Ramos (cell line): ENCODE data around the gene C13orf46.

Experiments used
- in situ Hi-C: fragments of 300-500 bp; cut with MboI; formaldehyde crosslinking; loops from one replicate; pipeline ENCODE4 v1.14.3; 2022; ENCODE audit warnings: low sequenced_read_pairs; ENCODE audit not compliant: unreplicated experiment

Gene C13orf46

GRCh38 chr13:113928685-113929627, 44.9 kb downstream of the C13orf46 start:
- in situ Hi-C loops, result no loop called here

- in situ Hi-C loops, result no loop called here
Observed at GRCh38 chr13:113927661-113928581, 46.0 kb downstream of the C13orf46 start.

DNA sequence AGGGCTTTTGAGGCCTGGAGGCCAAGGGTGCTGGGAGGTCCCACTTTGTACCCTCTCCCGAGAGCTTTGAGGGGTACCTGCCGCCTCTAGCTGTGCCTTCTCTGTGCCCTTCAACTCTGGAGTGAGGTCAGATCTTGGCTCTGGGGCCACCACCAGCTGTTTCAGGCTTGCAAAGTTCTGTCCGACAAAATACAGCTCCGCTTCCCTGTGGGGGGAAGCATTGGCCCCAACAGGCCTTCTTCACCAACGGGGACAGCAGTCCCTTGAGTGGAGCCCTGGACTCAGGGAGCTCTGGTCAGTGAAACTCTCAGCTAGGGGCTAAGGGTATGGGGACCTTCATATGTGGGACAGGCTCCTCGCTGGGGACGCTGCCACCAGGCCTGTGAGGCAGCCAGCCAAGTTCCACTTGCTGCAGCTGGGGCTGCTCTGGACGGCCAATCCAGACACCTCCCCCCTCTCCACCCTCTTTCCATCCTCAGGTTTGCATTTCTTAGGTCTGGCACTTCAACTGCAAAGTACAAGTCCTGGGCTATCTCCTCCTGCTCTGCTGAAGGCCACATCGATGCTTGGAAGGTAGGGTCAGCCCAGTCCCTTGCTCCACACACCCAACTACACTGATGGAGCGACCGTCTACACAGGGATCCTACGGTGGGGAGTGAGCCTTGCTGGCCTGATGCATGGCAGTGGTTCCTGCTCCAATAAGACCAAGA, 46.8 kb downstream of the C13orf46 start:
- in situ Hi-C loops, result no loop called here

DNA sequence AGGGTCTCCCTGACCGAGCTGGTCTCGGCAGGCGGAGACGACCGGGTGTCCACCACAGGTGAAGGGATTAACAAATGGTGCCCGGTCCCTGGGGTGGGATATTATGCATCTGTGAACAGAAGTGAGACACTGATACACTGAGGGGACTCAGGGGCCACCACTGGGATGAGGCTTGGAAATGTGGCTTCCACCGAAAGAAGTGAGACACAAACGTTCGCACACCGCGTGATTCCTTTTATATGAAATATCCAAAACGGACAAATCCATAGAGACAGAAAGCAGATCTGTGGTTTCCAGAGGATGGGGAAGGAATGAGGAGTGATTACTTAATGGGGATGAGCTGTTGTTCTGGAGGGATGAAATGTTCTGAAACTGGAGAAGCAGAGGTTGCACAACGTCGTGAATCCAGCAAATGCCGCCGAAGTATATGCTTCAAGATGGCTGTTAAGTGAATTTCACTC, 47.5 kb downstream of the C13orf46 start:
- in situ Hi-C loops, result no loop called here

DNA sequence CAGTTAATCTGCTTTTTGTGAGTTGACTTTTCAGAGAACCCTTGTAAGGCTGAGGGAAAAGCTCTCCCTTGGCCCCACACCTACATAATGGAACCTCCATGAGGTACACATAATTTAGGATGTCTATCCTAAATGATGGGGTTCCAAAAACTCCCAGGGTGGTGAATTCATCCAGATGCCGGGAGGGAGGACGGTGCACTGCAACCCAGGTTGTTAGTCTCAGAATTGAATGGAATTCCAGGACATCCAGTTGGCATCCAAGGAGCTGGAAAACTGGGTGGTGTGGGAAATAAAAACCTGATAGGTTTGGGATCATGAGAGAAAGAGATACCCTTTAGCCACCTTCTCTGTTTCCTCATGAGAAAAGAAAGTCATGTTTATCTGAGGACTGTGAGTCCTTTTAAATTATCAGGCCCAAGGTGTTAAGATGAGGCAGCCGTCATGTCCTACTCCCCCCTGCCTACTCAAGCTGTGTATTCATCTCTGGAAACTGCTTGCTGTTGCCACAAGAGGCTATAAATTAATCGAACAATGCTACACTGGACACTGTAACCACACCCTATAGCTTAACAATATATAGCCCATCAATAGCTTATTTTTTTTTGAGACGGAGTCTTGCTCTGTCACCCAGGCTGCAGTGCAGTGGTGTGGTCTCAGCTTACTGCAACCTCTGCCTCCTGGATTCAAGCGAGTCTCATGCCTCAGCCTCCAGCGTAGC, 49.5 kb downstream of the C13orf46 start:
- in situ Hi-C loops, result no loop called here

- in situ Hi-C loops, result no loop called here
Observed at GRCh38 chr13:113923376-113924063, 50.4 kb downstream of the C13orf46 start.

DNA sequence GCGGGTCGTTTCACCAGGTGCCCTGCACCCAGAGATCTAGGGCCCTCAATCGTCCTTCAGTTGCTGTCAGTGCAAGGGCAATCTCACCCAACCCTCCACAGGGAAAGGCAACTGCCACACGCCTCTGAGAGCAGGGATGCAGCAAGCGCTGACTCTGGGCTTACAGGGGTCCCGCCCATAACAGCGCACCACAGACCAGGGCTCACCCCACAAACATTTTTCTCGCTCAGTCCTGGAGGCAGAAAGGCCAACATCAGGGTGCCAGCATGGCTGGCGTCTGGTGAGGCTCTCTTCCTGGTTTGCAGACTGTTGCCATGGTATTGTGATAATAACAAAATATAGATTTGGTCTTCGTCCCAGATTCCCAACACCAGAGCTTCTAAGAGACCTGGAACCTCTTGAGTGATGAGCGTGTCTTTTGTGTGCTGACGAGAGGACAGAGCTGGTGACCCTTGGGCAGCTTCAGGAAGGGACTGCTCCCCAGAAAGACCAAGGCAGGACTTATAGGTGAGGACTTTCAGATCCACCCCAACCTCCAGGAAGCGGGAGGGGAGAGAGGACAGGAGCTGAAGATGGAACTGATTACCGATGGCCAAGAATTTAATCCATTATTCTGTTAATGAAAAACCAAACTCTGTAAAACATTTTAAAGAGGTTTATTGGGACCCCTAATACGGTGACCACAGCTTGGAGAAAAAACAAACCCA, 51.3 kb downstream of the C13orf46 start:
- in situ Hi-C loops, result no loop called here

GRCh38 chr13:113921763-113922162, 52.1 kb downstream of the C13orf46 start:
- in situ Hi-C loops, result no loop called here

DNA sequence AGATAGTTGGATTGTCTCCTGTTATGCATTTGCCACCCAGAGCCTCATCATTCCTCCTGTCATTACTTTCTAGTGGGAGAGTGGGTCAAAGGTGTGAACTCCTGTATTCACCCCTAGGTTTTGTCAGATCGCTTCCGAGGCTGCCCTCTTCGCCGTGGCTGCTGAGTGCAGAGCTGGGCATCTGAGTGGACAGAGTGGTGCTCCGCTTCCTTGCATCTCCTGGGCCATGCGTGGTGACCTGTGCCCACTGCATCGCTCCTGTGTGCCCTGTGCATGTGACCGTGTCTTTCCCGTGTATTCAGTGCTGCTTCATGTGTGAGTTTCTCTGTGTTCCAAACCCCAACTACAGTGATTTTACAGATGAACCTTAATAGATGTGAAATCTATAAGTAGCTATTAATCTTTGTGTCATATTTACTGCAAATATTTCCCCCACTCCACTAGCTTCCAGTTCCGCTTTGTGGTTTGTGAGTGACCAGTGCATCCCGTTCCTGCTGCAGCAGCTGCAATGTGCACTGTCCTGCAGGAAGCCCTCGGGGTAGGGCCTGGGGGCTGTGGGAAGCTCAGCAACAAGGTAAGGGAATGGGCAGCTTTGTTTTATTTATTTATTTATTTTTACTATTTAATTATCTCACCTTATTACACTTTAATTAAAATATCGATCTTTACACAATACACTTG, 53.1 kb downstream of the C13orf46 start:
- in situ Hi-C loops, result no loop called here

- in situ Hi-C loops, result no loop called here
Observed at GRCh38 chr13:113919761-113920559, 53.9 kb downstream of the C13orf46 start.

- in situ Hi-C loops, result no loop called here
Observed at GRCh38 chr13:113918981-113919701, 54.7 kb downstream of the C13orf46 start.

GRCh38 chr13:113918580-113918979, 55.3 kb downstream of the C13orf46 start:
- in situ Hi-C loops, result no loop called here

DNA sequence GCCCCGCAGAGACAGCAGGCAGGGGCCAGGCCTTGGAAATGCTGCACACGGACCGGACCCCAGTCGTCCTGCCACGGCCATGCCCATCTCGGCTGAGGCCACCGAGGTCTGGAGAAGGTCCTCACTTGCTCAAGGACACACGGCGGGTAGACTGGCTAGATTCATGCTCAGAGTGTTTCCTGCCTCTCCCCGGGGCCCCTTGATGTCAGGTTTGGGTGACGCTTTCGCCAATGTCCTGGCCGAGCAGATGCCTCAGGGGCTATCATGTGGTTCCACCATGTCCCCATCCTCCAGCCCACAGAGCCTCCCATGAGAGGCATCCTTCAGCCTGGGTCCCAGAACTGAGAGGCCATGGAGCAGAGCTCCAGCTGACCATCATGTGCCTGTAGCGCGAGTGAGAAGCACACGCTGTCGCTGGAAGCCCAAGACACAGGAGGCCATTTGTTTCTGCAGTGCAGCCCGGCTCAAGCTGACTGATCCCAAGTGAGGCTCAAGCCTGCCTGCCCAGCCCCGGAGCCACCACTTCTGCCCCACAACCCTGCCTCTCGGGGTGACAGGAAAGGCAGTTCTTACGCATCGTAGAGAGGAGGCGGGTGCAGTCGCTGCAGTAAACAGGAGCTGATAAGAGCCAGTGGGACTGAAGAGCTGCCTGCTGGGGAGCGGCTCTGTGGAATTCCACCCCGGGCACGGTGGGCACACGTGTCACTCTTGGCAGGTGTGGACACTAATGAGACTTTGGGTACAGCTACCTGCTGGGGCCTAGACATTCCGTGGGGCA, 56.1 kb downstream of the C13orf46 start:
- in situ Hi-C loops, result no loop called here

DNA sequence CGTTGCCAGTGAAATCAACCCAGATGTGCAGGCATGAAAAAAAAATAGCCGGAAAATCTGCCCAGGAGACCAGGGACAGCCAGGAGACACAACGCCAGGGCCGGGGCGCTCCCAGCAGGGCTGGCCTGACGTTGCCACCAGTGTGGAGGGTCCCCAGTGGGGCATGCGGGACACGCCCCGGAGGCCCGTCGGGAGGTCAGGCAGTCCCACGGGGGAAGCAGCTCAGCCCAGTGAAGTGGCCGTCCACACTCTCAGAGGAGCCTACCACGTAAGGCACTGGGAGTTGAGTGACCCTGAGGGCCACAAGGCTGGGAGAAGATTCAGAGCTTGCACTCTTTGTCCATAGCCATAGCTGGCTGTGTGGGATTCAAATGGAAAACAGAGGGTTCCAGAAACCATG, 56.8 kb downstream of the C13orf46 start:
- in situ Hi-C loops, result no loop called here

DNA sequence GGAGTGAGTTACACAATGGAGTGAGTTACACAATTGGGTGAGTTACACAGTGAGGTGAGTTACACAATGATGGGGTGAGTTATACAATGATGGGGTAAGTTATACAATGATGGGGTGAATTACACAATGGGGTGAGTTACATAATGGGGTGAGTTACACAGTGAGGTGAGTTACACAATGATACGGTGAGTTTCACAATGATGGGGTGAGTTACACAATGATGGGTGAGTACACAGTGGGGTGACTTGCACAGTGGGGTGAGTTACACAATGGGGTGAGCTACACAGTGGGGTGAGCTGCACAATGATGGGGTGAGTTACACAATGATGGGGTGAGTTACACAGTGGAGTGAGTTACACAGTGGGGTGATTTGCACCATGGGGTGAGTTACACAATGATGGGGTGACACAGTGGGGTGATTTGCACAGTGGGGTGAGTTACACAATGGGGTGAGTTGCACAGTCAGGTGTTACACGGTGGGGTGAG, 57.5 kb downstream of the C13orf46 start:
- in situ Hi-C loops, result no loop called here
